A549 (cell line): Measurements from ENCODE around the gene FUT8. TPM values are rescaled to one million over a fixed set of nuclear protein-coding genes. Genes with fewer than 3 reads are reported as not detected.

Experiments used
- ATAC-seq, 2 experiments: fragments of 200-7000 bp in 1 of 2; fragments of >200 bp in 1 of 2; cut with Nextera tagmentation in 1 of 2; cut with Tn5 transposase in 1 of 2; 3 replicates each; pipeline versions ENCODE4 v1.8.0 to v1.9.1; 2018 to 2020; ENCODE audit warnings: mild to moderate bottlenecking in 1 of 2, moderate library complexity in 1 of 2
- CTCF ChIA-PET: fragments of 300-600 bp; sonication (Branson Sonifier 250); formaldehyde crosslinking; extraction: SDS; loops from one replicate; lab custom pipeline; 2021; ENCODE audit warnings: antibody characterized with exemption, inconsistent platforms; lab: Yijun Ruan, JAX
- POLR2A ChIA-PET: fragments of 350-600 bp; formaldehyde crosslinking; extraction: SDS; loops from one replicate; lab custom pipeline; 2021; ENCODE audit warnings: antibody characterized with exemption, inconsistent platforms; lab: Yijun Ruan, JAX
- DNase-seq, 2 experiments: peaks; one replicate each; pipeline versions ENCODE4 v3.0.0 to v3.0.0-alpha.2; 2011 to 2016; ENCODE audit warnings: low read depth in 1 of 2, low spot score in 1 of 2
- FAIRE-seq: peaks from 2 replicates; lab custom pipeline; 2011; peaks lifted over from hg19 to GRCh38; lab: Jason Lieb, UNC
- H3K27ac ChIP-seq, 2 experiments: fragments of >200 bp; sonication (Bioruptor Twin); formaldehyde crosslinking; 3 replicates each; pipeline ENCODE4 v1.5.1; 2016 to 2017
- H3K4me1 ChIP-seq: fragments of >200 bp; sonication (Bioruptor Twin); formaldehyde crosslinking; 3 replicates; pipeline ENCODE4 v1.6.1; 2016
- H3K4me2 ChIP-seq: fragments of >200 bp; sonication (Bioruptor Twin); formaldehyde crosslinking; 3 replicates; pipeline ENCODE4 v1.6.1; 2016
- H3K4me3 ChIP-seq: fragments of >200 bp; sonication (Bioruptor Twin); formaldehyde crosslinking; 3 replicates; pipeline ENCODE4 v1.5.1; 2016
- H3K9me3 ChIP-seq: fragments of >200 bp; sonication (Bioruptor Twin); formaldehyde crosslinking; 3 replicates; pipeline ENCODE4 v1.6.1; 2016
- BHLHE40 ChIP-seq: IDR thresholded peaks from 2 replicates; pipeline ENCODE4 v1.6.1; 2012; ENCODE audit warnings: low read depth, low read length, inconsistent platforms
- CBX8 ChIP-seq: fragments of 200-600 bp; sonication (generic); IDR thresholded peaks from 2 replicates; pipeline ENCODE4 v1.6.1; 2016
- CTCF ChIP-seq: fragments of >200 bp; sonication (Bioruptor Twin); formaldehyde crosslinking; IDR thresholded peaks from 3 replicates; pipeline ENCODE4 v1.5.1; 2016
- ELK1 ChIP-seq: fragments of 150-350 bp; IDR thresholded peaks from 2 replicates; pipeline ENCODE4 v1.6.1; 2014; ENCODE audit warnings: low read depth, mild to moderate bottlenecking, low read length
- FOSB ChIP-seq: fragments of 250-450 bp; sonication (Bioruptor Pico); IDR thresholded peaks from 2 replicates; pipeline ENCODE4 v1.5.0; 2020; ENCODE audit warnings: mild to moderate bottlenecking, moderate library complexity
- HEYL ChIP-seq: fragments of 250-450 bp; sonication (Bioruptor Pico); IDR thresholded peaks from 2 replicates; pipeline ENCODE4 v1.8.0; 2021; ENCODE audit warnings: mild to moderate bottlenecking, moderate library complexity
- HMGXB4 ChIP-seq: fragments of 250-450 bp; sonication (Bioruptor Pico); IDR thresholded peaks from 2 replicates; pipeline ENCODE4 v1.5.0; 2021; ENCODE audit warnings: mild to moderate bottlenecking, moderate library complexity, borderline replicate concordance
- KDM5A ChIP-seq: fragments of 200-600 bp; sonication (generic); IDR thresholded peaks from 2 replicates; pipeline ENCODE4 v1.6.1; 2016; ENCODE audit warnings: antibody characterized with exemption, mild to moderate bottlenecking
- MAFK ChIP-seq: fragments of 450-650 bp; IDR thresholded peaks from 2 replicates; pipeline ENCODE4 v1.6.1; 2014; ENCODE audit not compliant: partially characterized antibody
- MAX ChIP-seq: IDR thresholded peaks from 2 replicates; pipeline ENCODE4 v1.6.1; 2012
- MYC ChIP-seq: IDR thresholded peaks from 2 replicates; pipeline ENCODE4 v1.6.1; 2012; ENCODE audit warnings: mild to moderate bottlenecking, inconsistent platforms, low read length, improper control_type of control experiment, borderline replicate concordance
- RARB ChIP-seq: fragments of 250-450 bp; sonication (Bioruptor Pico); IDR thresholded peaks from 2 replicates; pipeline ENCODE4 v1.8.0; 2021; ENCODE audit warnings: mild to moderate bottlenecking, moderate library complexity
- RCOR1 ChIP-seq: fragments of 150-350 bp; IDR thresholded peaks from 2 replicates; pipeline ENCODE4 v1.6.1; 2014; ENCODE audit warnings: antibody characterized with exemption, low read length, low read depth
- SMC3 ChIP-seq: fragments of >200 bp; sonication (Bioruptor Twin); formaldehyde crosslinking; IDR thresholded peaks from 3 replicates; pipeline ENCODE4 v1.6.1; 2018; ENCODE audit warnings: inconsistent platforms
- SREBF2 ChIP-seq: fragments of 450-650 bp; IDR thresholded peaks from 2 replicates; pipeline ENCODE4 v1.6.1; 2014; ENCODE audit warnings: mild to moderate bottlenecking, moderate library complexity
- ZFP36 ChIP-seq: fragments of 450-650 bp; IDR thresholded peaks from 2 replicates; pipeline ENCODE4 v1.6.1; 2014; ENCODE audit warnings: borderline replicate concordance; ENCODE audit not compliant: partially characterized antibody
- ZSCAN20 ChIP-seq: fragments of 250-450 bp; sonication (Bioruptor Pico); IDR thresholded peaks from 2 replicates; pipeline ENCODE4 v1.8.0; 2022; ENCODE audit warnings: mild to moderate bottlenecking, moderate library complexity
- polyA plus RNA-seq, 4 experiments: library from polyadenylated mRNA; depleted of rRNA in 3 of 4; stranded (reverse); fragments of >200 nt; fragmentation: RNase III in 1 of 4; extraction: RNeasy Plus Mini Kit Qiagen cat#74134 plus additional on column Dnase treatment in 1 of 4; gene quantifications; 2 replicates in 3 of 4; 3 replicates in 1 of 4; pipeline ENCODE4 v1.2.3, GENCODE V29; 2011 to 2017
- TF ChIP-seq, protein P1 (sequence below): fragments of 200-600 bp; sonication (generic); IDR thresholded peaks from 2 replicates; pipeline ENCODE4 v1.6.1; 2016; ENCODE audit warnings: antibody characterized with exemption, mild to moderate bottlenecking, moderate library complexity

The FUT8 gene
- polyA plus RNA-seq, 2 of the 4 experiments (the other 2 are of a cell fraction) = 20.3 to 22.9 TPM

GRCh38 chr14:65787461-65787860, 374.9 kb downstream of the FUT8 start:
- no peak for FAIRE-seq
- ChIA-PET CTCF (interaction anchor here (1.6 kb wide), 1 partner anchor 37 kb away, joined by 5 read pairs; no protein-coding TSS in a partner anchor), POLR2A (no interaction called here)

More at GRCh38 chr14:65787461-65787860, 374.9 kb downstream of the FUT8 start:
- DNase-seq = no peak
- no peak overlapping the region for H3K4me2 ChIP-seq
- TF ChIP-seq MAFK (no peak), SREBF2 (no peak), RCOR1 (no peak), BHLHE40 (no peak), ZSCAN20 (CRISPR knock-in tag) (no peak), CBX8 (no peak), HMGXB4 (CRISPR knock-in tag) (no peak), MAX (no peak), FOSB (no peak), MYC (no peak), ZFP36 (no peak), RARB (CRISPR knock-in tag) (no peak), HEYL (no peak), ELK1 (no peak), CTCF (no peak), SMC3 (no peak), KDM5A (no peak)
- TF ChIP-seq, protein P1, sequence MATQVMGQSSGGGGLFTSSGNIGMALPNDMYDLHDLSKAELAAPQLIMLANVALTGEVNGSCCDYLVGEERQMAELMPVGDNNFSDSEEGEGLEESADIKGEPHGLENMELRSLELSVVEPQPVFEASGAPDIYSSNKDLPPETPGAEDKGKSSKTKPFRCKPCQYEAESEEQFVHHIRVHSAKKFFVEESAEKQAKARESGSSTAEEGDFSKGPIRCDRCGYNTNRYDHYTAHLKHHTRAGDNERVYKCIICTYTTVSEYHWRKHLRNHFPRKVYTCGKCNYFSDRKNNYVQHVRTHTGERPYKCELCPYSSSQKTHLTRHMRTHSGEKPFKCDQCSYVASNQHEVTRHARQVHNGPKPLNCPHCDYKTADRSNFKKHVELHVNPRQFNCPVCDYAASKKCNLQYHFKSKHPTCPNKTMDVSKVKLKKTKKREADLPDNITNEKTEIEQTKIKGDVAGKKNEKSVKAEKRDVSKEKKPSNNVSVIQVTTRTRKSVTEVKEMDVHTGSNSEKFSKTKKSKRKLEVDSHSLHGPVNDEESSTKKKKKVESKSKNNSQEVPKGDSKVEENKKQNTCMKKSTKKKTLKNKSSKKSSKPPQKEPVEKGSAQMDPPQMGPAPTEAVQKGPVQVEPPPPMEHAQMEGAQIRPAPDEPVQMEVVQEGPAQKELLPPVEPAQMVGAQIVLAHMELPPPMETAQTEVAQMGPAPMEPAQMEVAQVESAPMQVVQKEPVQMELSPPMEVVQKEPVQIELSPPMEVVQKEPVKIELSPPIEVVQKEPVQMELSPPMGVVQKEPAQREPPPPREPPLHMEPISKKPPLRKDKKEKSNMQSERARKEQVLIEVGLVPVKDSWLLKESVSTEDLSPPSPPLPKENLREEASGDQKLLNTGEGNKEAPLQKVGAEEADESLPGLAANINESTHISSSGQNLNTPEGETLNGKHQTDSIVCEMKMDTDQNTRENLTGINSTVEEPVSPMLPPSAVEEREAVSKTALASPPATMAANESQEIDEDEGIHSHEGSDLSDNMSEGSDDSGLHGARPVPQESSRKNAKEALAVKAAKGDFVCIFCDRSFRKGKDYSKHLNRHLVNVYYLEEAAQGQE = no peak
- no peaks in the 10 kb centered on the region for H3K9me3 ChIP-seq
- H3K4me3 ChIP-seq = no peak overlapping the region
- H3K4me1 ChIP-seq = no peaks in the 10 kb centered on the region
- ATAC-seq = no peak
- H3K27ac ChIP-seq = no peak overlapping the region
